SK-N-SH treated with all-trans-retinoic acid at 6 μM for 48 hours (cell line): ENCODE results near the gene LSM7.

ENCODE experiments used
- ATAC-seq: fragments of 200-7000 bp; cut with Tn5 transposase; 3 replicates; pipeline ENCODE4 v1.9.1; 2020; ENCODE audit warnings: mild to moderate bottlenecking, moderate library complexity
- ARNTL ChIP-seq: fragments of 450-650 bp; formaldehyde crosslinking; IDR thresholded peaks from 2 replicates; pipeline ENCODE4 v1.5.0; 2020; ENCODE audit warnings: low read depth, mild to moderate bottlenecking, moderate library complexity, borderline replicate concordance
- BACH2 ChIP-seq: fragments of 250-450 bp; sonication (Bioruptor Pico); IDR thresholded peaks from 2 replicates; pipeline ENCODE4 v1.9.0; 2021; ENCODE audit warnings: mild to moderate bottlenecking, borderline replicate concordance
- CSDC2 ChIP-seq: fragments of 250-450 bp; sonication (Bioruptor Pico); IDR thresholded peaks from 2 replicates; pipeline ENCODE4 v1.5.0; 2020; ENCODE audit warnings: mild to moderate bottlenecking, moderate library complexity
- ISL1 ChIP-seq: fragments of 250-450 bp; sonication (Bioruptor Pico); IDR thresholded peaks from 2 replicates; pipeline ENCODE4 v2.1.2; 2022; ENCODE audit warnings: mild to moderate bottlenecking, moderate library complexity
- OSR1 ChIP-seq: fragments of 250-450 bp; sonication (Bioruptor Pico); IDR thresholded peaks from 2 replicates; pipeline ENCODE4 v1.8.0; 2022; ENCODE audit warnings: moderate library complexity, mild to moderate bottlenecking, inconsistent platforms
- PPARA ChIP-seq: fragments of 250-450 bp; sonication (Bioruptor Pico); IDR thresholded peaks from 2 replicates; pipeline ENCODE4 v1.5.0; 2020; ENCODE audit warnings: mild to moderate bottlenecking, borderline replicate concordance
- RARB ChIP-seq: fragments of 250-450 bp; sonication (Bioruptor Pico); IDR thresholded peaks from 2 replicates; pipeline ENCODE4 v1.8.0; 2021; ENCODE audit warnings: mild to moderate bottlenecking, moderate library complexity
- SNAI2 ChIP-seq: fragments of 250-450 bp; sonication (Bioruptor Pico); IDR thresholded peaks from 2 replicates; pipeline ENCODE4 v1.5.0; 2020; ENCODE audit warnings: mild to moderate bottlenecking, moderate library complexity
- TCF4 ChIP-seq: fragments of 250-450 bp; sonication (Bioruptor Pico); IDR thresholded peaks from 2 replicates; pipeline ENCODE4 v1.8.0; 2021; ENCODE audit warnings: mild to moderate bottlenecking, moderate library complexity, borderline replicate concordance
- TOX ChIP-seq: fragments of 250-450 bp; sonication (Bioruptor Pico); IDR thresholded peaks from 2 replicates; pipeline ENCODE4 v1.8.0; 2021; ENCODE audit warnings: mild to moderate bottlenecking, moderate library complexity, borderline replicate concordance
- ZC3H10 ChIP-seq: fragments of 250-450 bp; sonication (Bioruptor Pico); IDR thresholded peaks from 2 replicates; pipeline ENCODE4 v1.5.1; 2021; ENCODE audit warnings: mild to moderate bottlenecking, moderate library complexity
- ZFP3 ChIP-seq: fragments of 250-450 bp; sonication (Bioruptor Pico); IDR thresholded peaks from 2 replicates; pipeline ENCODE4 v1.5.0; 2020; ENCODE audit warnings: mild to moderate bottlenecking, moderate library complexity
- ZFP30 ChIP-seq: fragments of 450-650 bp; formaldehyde crosslinking; IDR thresholded peaks from 2 replicates; pipeline ENCODE4 v1.5.0; 2022; ENCODE audit warnings: mild to moderate bottlenecking, moderate library complexity
- ZNF565 ChIP-seq: fragments of 450-650 bp; formaldehyde crosslinking; conservative IDR thresholded peaks from 2 replicates; pipeline ENCODE4 v1.5.0; 2020; ENCODE audit warnings: low read depth, mild to moderate bottlenecking, moderate library complexity
- ZNF8 ChIP-seq: fragments of 450-650 bp; formaldehyde crosslinking; IDR thresholded peaks from 2 replicates; pipeline ENCODE4 v1.5.0; 2020; ENCODE audit warnings: mild to moderate bottlenecking, moderate library complexity
- TF ChIP-seq, protein P1 (sequence below): fragments of 250-450 bp; sonication (Bioruptor Pico); IDR thresholded peaks from 2 replicates; pipeline ENCODE4 v1.8.0; 2021; ENCODE audit warnings: low read depth, mild to moderate bottlenecking, moderate library complexity, borderline replicate concordance
- TF ChIP-seq, protein P2 (sequence below): fragments of 250-450 bp; sonication (Bioruptor Pico); IDR thresholded peaks from 2 replicates; pipeline ENCODE4 v1.5.1; 2021; ENCODE audit warnings: mild to moderate bottlenecking, moderate library complexity
- TF ChIP-seq, protein P3 (sequence below): fragments of 250-450 bp; sonication (Bioruptor Pico); IDR thresholded peaks from 2 replicates; pipeline ENCODE4 v1.5.1; 2020; ENCODE audit warnings: low read depth, mild to moderate bottlenecking, moderate library complexity
- TF ChIP-seq, protein P4 (sequence below): fragments of 250-450 bp; sonication (Bioruptor Pico); IDR thresholded peaks from 2 replicates; pipeline ENCODE4 v1.5.0; 2020; ENCODE audit warnings: mild to moderate bottlenecking, moderate library complexity
- TF ChIP-seq, protein P5 (sequence below): fragments of 250-450 bp; sonication (Bioruptor Pico); IDR thresholded peaks from 2 replicates; pipeline ENCODE4 v1.8.0; 2020; ENCODE audit warnings: mild to moderate bottlenecking, moderate library complexity, borderline replicate concordance

Gene LSM7

GRCh38 chr19:2374808-2375207 is 46.4 kb upstream of the LSM7 start:
- TF ChIP-seq BACH2 (CRISPR knock-in tag): no peak
- TF ChIP-seq, protein P1, sequence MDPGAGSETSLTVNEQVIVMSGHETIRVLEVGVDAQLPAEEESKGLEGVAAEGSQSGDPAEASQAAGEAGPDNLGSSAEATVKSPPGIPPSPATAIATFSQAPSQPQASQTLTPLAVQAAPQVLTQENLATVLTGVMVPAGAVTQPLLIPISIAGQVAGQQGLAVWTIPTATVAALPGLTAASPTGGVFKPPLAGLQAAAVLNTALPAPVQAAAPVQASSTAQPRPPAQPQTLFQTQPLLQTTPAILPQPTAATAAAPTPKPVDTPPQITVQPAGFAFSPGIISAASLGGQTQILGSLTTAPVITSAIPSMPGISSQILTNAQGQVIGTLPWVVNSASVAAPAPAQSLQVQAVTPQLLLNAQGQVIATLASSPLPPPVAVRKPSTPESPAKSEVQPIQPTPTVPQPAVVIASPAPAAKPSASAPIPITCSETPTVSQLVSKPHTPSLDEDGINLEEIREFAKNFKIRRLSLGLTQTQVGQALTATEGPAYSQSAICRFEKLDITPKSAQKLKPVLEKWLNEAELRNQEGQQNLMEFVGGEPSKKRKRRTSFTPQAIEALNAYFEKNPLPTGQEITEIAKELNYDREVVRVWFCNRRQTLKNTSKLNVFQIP: no peak
- TF ChIP-seq, all 23 proteins: peak for 0
- no peak for ATAC-seq

DNA sequence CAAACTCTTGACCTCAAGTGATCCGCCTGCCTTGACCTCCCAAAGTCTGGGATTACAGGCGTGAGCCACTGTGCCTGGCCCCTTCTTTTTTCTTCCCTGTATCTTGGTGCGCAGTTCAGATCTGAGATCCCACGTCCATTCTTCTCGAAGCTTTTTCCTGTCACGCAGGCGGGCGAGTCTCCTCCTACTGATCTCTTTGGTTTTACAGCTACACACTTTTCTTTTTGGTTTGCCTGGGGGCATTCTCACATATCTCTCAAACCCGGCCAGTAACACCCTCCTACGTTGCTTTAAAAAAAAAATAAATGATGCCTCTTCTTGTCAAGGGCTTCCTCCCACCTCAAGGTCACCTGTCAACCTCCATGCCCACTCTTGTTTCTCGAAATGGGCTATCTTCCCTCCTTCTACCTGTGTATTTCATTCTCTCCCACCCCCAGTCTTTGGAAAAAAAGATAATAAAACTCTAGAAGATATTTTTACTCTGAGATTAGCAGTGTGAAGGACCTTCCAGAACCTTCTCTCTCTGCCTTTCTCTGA is 43.8 kb upstream of the LSM7 start:
- no peak for TF ChIP-seq ZNF565
- no peak for TF ChIP-seq BACH2 (CRISPR knock-in tag)
- TF ChIP-seq PPARA (CRISPR knock-in tag): no peak
- no peak for TF ChIP-seq ZFP30 (CRISPR knock-in tag)
- no peak for TF ChIP-seq ISL1 (CRISPR knock-in tag)
- TF ChIP-seq RARB: no peak
- ATAC-seq: no peak

DNA sequence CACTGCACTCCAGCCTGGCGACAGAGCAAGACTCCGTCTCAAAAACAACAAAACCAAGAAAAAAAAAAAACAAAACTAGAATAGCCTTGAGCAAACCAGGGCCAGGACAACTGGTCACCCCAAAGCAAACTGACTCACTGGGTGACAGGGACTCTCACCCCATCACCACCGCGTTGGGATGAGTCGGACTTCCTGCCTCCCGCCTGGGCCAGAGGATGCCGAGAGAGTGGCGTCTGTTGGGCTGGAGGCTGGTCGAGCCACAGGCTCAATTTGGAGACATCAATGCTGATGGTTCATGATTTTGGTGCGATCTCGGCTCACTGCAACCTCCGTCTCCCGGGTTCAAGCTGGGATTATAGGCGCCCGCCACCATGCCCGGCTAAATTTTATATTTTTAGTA is 43.3 kb upstream of the LSM7 start:
- peak; percentile 66 for ATAC-seq
- TF ChIP-seq ISL1 (CRISPR knock-in tag): no peak
- TF ChIP-seq TCF4: no peak
- TF ChIP-seq, protein P2, sequence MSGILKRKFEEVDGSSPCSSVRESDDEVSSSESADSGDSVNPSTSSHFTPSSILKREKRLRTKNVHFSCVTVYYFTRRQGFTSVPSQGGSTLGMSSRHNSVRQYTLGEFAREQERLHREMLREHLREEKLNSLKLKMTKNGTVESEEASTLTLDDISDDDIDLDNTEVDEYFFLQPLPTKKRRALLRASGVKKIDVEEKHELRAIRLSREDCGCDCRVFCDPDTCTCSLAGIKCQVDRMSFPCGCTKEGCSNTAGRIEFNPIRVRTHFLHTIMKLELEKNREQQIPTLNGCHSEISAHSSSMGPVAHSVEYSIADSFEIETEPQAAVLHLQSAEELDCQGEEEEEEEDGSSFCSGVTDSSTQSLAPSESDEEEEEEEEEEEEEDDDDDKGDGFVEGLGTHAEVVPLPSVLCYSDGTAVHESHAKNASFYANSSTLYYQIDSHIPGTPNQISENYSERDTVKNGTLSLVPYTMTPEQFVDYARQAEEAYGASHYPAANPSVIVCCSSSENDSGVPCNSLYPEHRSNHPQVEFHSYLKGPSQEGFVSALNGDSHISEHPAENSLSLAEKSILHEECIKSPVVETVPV (CRISPR knock-in tag): no peak
- no peak for TF ChIP-seq ARNTL (CRISPR knock-in tag)
- TF ChIP-seq SNAI2 (CRISPR knock-in tag): no peak
- TF ChIP-seq CSDC2 (CRISPR knock-in tag): no peak
- no peak for TF ChIP-seq RARB
- no peak for TF ChIP-seq PPARA (CRISPR knock-in tag)
- no peak for TF ChIP-seq ZNF565
- TF ChIP-seq OSR1 (CRISPR knock-in tag): no peak

GRCh38 chr19:2365201-2365970 is 37.0 kb upstream of the LSM7 start:
- TF ChIP-seq, protein P3, sequence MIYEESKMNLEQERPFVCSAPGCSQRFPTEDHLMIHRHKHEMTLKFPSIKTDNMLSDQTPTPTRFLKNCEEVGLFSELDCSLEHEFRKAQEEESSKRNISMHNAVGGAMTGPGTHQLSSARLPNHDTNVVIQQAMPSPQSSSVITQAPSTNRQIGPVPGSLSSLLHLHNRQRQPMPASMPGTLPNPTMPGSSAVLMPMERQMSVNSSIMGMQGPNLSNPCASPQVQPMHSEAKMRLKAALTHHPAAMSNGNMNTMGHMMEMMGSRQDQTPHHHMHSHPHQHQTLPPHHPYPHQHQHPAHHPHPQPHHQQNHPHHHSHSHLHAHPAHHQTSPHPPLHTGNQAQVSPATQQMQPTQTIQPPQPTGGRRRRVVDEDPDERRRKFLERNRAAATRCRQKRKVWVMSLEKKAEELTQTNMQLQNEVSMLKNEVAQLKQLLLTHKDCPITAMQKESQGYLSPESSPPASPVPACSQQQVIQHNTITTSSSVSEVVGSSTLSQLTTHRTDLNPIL (CRISPR knock-in tag): no peak
- TF ChIP-seq RARB (no peak), ISL1 (CRISPR knock-in tag) (no peak)
- ATAC-seq: no peak

GRCh38 chr19:2363419-2363818 is 35.0 kb upstream of the LSM7 start:
- ATAC-seq: no peak
- TF ChIP-seq ZC3H10 (CRISPR knock-in tag) (no peak), ARNTL (CRISPR knock-in tag) (no peak), CSDC2 (CRISPR knock-in tag) (no peak), TOX (no peak)
- TF ChIP-seq, protein P4, sequence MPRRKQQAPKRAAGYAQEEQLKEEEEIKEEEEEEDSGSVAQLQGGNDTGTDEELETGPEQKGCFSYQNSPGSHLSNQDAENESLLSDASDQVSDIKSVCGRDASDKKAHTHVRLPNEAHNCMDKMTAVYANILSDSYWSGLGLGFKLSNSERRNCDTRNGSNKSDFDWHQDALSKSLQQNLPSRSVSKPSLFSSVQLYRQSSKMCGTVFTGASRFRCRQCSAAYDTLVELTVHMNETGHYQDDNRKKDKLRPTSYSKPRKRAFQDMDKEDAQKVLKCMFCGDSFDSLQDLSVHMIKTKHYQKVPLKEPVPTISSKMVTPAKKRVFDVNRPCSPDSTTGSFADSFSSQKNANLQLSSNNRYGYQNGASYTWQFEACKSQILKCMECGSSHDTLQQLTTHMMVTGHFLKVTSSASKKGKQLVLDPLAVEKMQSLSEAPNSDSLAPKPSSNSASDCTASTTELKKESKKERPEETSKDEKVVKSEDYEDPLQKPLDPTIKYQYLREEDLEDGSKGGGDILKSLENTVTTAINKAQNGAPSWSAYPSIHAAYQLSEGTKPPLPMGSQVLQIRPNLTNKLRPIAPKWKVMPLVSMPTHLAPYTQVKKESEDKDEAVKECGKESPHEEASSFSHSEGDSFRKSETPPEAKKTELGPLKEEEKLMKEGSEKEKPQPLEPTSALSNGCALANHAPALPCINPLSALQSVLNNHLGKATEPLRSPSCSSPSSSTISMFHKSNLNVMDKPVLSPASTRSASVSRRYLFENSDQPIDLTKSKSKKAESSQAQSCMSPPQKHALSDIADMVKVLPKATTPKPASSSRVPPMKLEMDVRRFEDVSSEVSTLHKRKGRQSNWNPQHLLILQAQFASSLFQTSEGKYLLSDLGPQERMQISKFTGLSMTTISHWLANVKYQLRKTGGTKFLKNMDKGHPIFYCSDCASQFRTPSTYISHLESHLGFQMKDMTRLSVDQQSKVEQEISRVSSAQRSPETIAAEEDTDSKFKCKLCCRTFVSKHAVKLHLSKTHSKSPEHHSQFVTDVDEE: no peak

- ATAC-seq: no peak
- no peak for TF ChIP-seq BACH2 (CRISPR knock-in tag)
- TF ChIP-seq, protein P5, sequence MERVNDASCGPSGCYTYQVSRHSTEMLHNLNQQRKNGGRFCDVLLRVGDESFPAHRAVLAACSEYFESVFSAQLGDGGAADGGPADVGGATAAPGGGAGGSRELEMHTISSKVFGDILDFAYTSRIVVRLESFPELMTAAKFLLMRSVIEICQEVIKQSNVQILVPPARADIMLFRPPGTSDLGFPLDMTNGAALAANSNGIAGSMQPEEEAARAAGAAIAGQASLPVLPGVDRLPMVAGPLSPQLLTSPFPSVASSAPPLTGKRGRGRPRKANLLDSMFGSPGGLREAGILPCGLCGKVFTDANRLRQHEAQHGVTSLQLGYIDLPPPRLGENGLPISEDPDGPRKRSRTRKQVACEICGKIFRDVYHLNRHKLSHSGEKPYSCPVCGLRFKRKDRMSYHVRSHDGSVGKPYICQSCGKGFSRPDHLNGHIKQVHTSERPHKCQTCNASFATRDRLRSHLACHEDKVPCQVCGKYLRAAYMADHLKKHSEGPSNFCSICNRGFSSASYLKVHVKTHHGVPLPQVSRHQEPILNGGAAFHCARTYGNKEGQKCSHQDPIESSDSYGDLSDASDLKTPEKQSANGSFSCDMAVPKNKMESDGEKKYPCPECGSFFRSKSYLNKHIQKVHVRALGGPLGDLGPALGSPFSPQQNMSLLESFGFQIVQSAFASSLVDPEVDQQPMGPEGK (CRISPR knock-in tag): no peak
- TF ChIP-seq ZFP3 (CRISPR knock-in tag): no peak
- no peak for TF ChIP-seq ZNF8 (CRISPR knock-in tag)
- TF ChIP-seq, protein P4: no peak
- no peak for TF ChIP-seq ZNF565
- TF ChIP-seq RARB: no peak
- TF ChIP-seq PPARA (CRISPR knock-in tag): no peak
- no peak for TF ChIP-seq CSDC2 (CRISPR knock-in tag)
- TF ChIP-seq ISL1 (CRISPR knock-in tag): no peak
Observed at GRCh38 chr19:2362970-2363300, 34.5 kb upstream of the LSM7 start.
